CD4-positive, alpha-beta T cell treated with Interleukin-1 beta for 1 hour (primary cell): ENCODE results near the gene EFCAB6.

Experiments
- DNase-seq, 2 donors: peaks; one replicate each; pipeline ENCODE4 v3.0.0-alpha.2; 2020 to 2022

The EFCAB6 gene

GRCh38 chr22:43829904-43830851 lies 18.1 kb upstream of the EFCAB6 start:
- DNase-seq: no peak

- no peak for DNase-seq
Measured at GRCh38 chr22:43828998-43829782, 17.1 kb upstream of the EFCAB6 start.

- DNase-seq: no peak
Measured at GRCh38 chr22:43828725-43828997, 16.6 kb upstream of the EFCAB6 start.

GRCh38 chr22:43827926-43828724 lies 16.0 kb upstream of the EFCAB6 start:
- no peak for DNase-seq

GRCh38 chr22:43827003-43827735 lies 15.1 kb upstream of the EFCAB6 start:
- no peak for DNase-seq

- DNase-seq: no peak
Measured at GRCh38 chr22:43826142-43827002, 14.3 kb upstream of the EFCAB6 start.

GRCh38 chr22:43825651-43826050 lies 13.5 kb upstream of the EFCAB6 start:
- DNase-seq: no peak

GRCh38 chr22:43824724-43825420 lies 12.8 kb upstream of the EFCAB6 start:
- no peak for DNase-seq

- DNase-seq: no peak
Measured at GRCh38 chr22:43823911-43824665, 12.0 kb upstream of the EFCAB6 start.

- DNase-seq: no peak
Measured at GRCh38 chr22:43823353-43823908, 11.3 kb upstream of the EFCAB6 start.

- DNase-seq: no peak
Measured at GRCh38 chr22:43821606-43822425, 9.7 kb upstream of the EFCAB6 start.

- DNase-seq: no peak
Measured at GRCh38 chr22:43820651-43821305, 8.7 kb upstream of the EFCAB6 start.

- no peak for DNase-seq
Measured at GRCh38 chr22:43819931-43820640, 8.0 kb upstream of the EFCAB6 start.

GRCh38 chr22:43819421-43819921 lies 7.4 kb upstream of the EFCAB6 start:
- DNase-seq: no peak

- DNase-seq: no peak
Measured at GRCh38 chr22:43818981-43819380, 6.9 kb upstream of the EFCAB6 start.

GRCh38 chr22:43817402-43817801 lies 5.3 kb upstream of the EFCAB6 start:
- DNase-seq: no peak

- DNase-seq: no peak
Measured at GRCh38 chr22:43814264-43814663, 2.2 kb upstream of the EFCAB6 start.
